Measurements from ENCODE around the gene SCTR. TPM values are rescaled to one million over a fixed set of nuclear protein-coding genes. Genes with fewer than 3 reads are reported as not detected.

The SCTR gene
- total and polyA plus RNA-seq, 2 of the 13 experiments (the other 11 are each of a cell fraction or from before 2014, with no cell fraction given): not detected

DNA sequence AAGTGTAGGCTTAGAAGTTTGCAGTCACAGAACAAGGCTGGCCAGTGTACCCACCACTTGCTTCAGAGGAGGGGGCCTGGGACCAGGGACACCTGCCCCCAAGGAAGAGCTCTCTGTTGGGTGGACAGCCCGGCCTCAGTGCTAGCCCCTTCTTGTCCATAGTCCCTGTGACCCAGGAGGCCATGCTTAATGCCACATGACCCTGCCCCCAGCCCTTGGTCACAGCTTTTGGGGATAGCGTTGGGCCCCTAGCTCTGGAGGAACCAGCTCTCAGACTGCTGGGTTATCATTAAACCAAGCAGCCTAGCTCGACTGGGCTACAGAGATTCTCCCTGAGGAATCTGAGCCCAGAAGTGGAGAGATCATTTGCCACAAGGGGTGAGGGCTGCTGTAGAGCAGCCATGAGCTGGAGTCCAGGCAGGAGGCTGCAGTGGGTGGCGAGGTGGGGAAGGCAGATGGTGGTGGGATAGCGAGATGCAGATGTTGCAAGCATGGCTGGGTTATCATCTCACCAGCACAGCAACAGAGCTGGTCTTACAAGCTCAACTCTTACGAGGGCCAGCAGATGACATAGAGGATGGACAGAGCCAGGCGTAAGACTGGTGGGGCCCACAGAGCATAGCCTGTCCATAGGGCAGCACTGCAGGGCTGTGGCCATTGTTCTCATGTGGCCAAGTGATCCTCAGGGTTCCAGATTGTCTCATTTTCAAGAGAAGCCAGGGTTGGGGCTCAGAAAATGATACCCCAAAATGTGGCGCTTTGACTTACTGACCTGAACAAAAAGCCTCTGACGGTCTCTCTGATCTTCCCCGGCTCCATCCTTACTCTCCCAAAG lies 99.8 kb downstream of the SCTR start (continued):
- TF ChIP-seq, protein P1, sequence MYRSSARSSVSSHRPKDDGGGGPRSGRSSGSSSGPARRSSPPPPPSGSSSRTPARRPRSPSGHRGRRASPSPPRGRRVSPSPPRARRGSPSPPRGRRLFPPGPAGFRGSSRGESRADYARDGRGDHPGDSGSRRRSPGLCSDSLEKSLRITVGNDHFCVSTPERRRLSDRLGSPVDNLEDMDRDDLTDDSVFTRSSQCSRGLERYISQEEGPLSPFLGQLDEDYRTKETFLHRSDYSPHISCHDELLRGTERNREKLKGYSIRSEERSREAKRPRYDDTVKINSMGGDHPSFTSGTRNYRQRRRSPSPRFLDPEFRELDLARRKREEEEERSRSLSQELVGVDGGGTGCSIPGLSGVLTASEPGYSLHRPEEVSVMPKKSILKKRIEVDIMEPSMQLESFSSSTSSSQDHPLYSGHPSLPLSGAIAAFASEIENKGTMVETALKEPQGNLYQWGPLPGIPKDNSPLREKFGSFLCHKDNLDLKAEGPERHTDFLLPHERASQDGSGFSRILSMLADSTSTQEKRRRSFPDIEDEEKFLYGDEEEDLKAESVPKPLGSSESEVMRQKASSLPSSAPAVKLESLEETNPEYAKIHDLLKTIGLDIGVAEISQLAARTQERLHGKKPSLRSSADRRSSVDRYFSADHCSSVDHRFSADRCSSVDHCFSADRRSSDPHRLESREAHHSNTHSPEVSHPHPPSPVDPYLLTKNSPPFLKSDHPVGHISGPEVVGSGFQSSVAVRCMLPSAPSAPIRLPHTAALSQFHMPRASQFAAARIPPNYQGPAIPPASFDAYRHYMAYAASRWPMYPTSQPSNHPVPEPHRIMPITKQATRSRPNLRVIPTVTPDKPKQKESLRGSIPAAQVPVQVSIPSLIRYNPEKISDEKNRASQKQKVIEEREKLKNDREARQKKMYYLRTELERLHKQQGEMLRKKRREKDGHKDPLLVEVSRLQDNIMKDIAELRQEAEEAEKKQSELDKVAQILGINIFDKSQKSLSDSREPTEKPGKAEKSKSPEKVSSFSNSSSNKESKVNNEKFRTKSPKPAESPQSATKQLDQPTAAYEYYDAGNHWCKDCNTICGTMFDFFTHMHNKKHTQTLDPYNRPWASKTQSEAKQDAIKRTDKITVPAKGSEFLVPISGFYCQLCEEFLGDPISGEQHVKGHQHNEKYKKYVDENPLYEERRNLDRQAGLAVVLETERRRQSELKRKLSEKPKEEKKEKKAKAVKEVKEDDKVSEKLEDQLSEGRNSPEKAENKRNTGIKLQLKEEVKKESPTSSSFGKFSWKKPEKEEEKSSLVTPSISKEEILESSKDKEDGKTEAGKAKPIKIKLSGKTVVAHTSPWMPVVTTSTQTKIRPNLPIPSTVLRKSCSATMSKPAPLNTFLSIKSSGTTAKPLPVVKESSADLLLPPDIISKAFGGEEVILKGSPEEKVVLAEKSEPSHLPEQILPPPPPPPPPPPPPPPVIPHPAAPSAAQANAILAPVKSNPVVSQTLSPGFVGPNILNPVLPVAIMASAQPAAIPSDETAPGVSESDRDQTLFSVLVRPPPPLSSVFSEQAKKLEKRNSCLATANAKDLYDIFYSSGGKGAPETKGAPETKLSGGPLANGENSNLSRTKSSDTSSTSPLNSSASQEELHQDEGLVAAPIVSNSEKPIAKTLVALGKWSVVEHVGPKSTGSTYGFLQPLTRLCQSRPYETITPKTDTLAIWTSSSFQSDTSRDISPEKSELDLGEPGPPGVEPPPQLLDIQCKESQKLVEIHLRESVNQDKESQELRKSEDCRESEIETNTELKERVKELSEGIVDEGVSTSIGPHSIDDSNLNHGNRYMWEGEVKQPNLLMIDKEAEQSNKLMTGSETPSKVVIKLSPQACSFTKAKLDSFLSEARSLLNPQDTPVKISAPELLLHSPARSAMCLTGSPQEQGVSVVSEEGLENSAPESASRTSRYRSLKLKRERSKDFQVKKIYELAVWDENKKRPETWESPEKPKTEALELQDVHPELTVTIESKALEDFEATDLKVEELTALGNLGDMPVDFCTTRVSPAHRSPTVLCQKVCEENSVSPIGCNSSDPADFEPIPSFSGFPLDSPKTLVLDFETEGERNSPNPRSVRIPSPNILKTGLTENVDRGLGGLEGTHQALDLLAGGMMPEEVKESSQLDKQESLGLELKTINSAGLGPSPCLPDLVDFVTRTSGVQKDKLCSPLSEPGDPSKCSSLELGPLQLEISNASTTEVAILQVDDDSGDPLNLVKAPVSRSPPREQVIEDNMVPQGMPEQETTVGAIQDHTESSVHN (CRISPR knock-in tag; IDR thresholded peaks at IDR 0.05): no peak
- TF ChIP-seq, protein P2, sequence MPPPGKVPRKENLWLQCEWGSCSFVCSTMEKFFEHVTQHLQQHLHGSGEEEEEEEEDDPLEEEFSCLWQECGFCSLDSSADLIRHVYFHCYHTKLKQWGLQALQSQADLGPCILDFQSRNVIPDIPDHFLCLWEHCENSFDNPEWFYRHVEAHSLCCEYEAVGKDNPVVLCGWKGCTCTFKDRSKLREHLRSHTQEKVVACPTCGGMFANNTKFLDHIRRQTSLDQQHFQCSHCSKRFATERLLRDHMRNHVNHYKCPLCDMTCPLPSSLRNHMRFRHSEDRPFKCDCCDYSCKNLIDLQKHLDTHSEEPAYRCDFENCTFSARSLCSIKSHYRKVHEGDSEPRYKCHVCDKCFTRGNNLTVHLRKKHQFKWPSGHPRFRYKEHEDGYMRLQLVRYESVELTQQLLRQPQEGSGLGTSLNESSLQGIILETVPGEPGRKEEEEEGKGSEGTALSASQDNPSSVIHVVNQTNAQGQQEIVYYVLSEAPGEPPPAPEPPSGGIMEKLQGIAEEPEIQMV (CRISPR knock-in tag; IDR thresholded peaks at IDR 0.05; ENCODE audit: low read depth): no peak
- TF ChIP-seq ZMYM2 (CRISPR knock-in tag; IDR thresholded peaks at IDR 0.05) (no peak), CCDC6 (CRISPR knock-in tag; IDR thresholded peaks at IDR 0.05) (no peak), SATB2 (CRISPR knock-in tag; IDR thresholded peaks at IDR 0.05) (no peak), MTF2 (CRISPR knock-in tag; IDR thresholded peaks at IDR 0.05; ENCODE audit: borderline replicate concordance) (0 out of 2 replicates have a peak, but pooled peaks have one; percentile 40), MAZ (IDR thresholded peaks at IDR 0.05; ENCODE audit: borderline replicate concordance, low read depth, low read length) (no peak), MAZ (CRISPR knock-in tag; IDR thresholded peaks at IDR 0.05; ENCODE audit: low read depth) (peak; percentile 46; the same call in 1 of the 2 replicates), AHR (CRISPR knock-in tag; IDR thresholded peaks at IDR 0.05) (no peak)
- TF ChIP-seq, protein P3, sequence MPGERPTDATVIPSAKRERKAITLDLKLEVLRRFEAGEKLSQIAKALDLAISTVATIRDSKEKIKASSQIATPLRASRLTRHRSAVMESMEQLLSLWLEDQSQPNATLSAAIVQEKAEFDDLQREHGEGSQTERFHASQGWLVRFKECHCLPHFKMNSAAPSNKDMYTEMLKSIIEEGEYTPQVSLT (CRISPR knock-in tag; IDR thresholded peaks at IDR 0.05; ENCODE audit: borderline replicate concordance, low read depth): no peak
- TF ChIP-seq, protein P4, sequence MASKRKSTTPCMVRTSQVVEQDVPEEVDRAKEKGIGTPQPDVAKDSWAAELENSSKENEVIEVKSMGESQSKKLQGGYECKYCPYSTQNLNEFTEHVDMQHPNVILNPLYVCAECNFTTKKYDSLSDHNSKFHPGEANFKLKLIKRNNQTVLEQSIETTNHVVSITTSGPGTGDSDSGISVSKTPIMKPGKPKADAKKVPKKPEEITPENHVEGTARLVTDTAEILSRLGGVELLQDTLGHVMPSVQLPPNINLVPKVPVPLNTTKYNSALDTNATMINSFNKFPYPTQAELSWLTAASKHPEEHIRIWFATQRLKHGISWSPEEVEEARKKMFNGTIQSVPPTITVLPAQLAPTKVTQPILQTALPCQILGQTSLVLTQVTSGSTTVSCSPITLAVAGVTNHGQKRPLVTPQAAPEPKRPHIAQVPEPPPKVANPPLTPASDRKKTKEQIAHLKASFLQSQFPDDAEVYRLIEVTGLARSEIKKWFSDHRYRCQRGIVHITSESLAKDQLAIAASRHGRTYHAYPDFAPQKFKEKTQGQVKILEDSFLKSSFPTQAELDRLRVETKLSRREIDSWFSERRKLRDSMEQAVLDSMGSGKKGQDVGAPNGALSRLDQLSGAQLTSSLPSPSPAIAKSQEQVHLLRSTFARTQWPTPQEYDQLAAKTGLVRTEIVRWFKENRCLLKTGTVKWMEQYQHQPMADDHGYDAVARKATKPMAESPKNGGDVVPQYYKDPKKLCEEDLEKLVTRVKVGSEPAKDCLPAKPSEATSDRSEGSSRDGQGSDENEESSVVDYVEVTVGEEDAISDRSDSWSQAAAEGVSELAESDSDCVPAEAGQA (IDR thresholded peaks at IDR 0.05; ENCODE audit: low read depth): no peak
- TF ChIP-seq, protein P4 (CRISPR knock-in tag; IDR thresholded peaks at IDR 0.05; ENCODE audit: borderline replicate concordance): no peak
